D721Med (cell line): Measurements from ENCODE around the gene EMC10.

ENCODE experiments used
- DNase-seq: peaks from one replicate; pipeline ENCODE4 v3.0.0; 2011; ENCODE audit warnings: low spot score; ENCODE audit not compliant: insufficient read length
- FAIRE-seq: peaks from 2 replicates; lab custom pipeline; 2011; peaks lifted over from hg19 to GRCh38; lab: Jason Lieb, UNC
- TF ChIP-seq, protein P1 (sequence below): IDR thresholded peaks from 2 replicates; pipeline ENCODE4 v1.5.1; 2012; ENCODE audit warnings: mild to moderate bottlenecking, control low read depth; ENCODE audit not compliant: insufficient read depth; ENCODE audit errors: missing control alignments

Gene EMC10

DNA sequence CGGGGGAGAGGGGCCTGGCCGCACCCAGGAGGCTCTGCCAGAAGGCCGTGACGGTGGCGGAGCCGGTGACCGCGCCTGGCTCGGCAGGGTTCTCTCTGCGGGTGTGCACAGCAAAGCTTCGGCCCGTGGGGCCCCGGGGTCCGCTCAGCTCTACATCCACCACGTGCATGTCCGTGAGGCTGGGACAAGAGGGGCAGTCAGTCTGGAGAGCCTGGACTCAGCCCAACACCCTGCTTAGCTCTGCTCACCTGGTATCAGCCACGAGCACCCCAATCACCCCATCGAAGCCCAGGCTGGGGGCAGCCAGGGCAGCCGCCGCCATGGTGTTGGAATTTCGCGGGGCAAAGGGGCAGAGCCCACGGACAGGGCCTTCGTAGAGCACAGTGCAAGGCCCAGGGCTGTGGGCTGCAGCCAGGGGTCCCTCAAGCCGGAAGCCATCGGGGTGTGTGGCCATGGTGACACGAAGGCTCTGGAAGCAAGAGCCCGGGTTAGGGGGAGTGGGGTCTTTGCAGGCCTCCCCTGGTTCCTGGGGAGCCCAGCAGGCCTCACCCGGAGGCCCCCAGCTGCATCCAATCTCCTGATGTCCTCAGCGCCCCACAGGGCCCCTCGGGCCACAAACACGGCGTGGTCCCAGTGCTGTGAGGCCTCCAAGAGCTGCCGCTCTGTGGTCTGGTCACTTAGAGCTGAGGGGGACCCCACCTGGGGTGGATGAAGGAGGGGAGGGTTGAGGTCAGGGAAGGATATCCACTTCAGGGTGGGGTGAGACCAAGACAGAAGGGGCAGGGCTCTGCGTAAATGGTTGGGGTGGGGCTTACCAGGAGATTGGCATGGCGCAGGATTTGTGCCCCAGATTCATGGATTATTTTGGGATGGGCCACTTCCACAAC, 36.0 kb downstream of the EMC10 start:
- TF ChIP-seq, protein P1, sequence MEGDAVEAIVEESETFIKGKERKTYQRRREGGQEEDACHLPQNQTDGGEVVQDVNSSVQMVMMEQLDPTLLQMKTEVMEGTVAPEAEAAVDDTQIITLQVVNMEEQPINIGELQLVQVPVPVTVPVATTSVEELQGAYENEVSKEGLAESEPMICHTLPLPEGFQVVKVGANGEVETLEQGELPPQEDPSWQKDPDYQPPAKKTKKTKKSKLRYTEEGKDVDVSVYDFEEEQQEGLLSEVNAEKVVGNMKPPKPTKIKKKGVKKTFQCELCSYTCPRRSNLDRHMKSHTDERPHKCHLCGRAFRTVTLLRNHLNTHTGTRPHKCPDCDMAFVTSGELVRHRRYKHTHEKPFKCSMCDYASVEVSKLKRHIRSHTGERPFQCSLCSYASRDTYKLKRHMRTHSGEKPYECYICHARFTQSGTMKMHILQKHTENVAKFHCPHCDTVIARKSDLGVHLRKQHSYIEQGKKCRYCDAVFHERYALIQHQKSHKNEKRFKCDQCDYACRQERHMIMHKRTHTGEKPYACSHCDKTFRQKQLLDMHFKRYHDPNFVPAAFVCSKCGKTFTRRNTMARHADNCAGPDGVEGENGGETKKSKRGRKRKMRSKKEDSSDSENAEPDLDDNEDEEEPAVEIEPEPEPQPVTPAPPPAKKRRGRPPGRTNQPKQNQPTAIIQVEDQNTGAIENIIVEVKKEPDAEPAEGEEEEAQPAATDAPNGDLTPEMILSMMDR, result no peak
- no peak for FAIRE-seq
- no peak for DNase-seq

DNA sequence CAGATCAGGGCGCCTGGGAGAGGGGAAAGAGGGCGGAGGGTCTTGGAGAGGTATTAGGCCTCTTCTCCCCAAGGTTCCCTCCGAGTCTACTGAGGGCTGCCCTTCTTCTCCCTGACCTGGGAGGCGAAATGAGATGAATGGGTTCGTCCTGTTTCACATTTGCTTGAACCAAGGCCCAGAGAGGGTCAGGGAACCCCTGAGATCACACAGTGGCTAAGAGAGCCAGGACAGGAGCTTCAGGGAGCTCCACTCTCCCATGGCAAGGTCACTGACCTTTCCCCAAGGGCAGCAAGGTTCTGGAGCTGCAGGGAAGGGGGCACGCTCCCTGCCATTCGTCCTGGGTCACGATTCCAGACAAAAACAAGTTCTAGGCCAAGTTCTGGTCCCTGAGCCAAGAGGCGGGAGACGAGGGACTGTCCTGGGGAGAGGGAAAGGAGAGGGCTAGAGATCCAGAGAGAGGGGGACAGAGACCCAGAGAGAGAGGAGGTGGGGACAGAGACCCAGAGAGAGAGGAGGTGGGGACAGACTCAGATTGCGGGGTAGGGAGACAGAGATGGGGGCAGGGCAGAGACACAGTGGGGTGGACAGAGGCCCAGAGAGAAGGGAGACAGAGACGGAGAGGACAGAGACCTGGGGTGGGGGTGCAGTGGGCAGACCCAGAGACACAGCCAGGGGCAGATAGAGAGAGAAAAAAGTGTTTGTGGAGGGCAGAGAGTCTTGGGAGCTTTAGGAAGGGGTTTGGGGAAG, 36.9 kb downstream of the EMC10 start:
- TF ChIP-seq, protein P1, result no peak
- no peak for DNase-seq
- no peak for FAIRE-seq

DNA sequence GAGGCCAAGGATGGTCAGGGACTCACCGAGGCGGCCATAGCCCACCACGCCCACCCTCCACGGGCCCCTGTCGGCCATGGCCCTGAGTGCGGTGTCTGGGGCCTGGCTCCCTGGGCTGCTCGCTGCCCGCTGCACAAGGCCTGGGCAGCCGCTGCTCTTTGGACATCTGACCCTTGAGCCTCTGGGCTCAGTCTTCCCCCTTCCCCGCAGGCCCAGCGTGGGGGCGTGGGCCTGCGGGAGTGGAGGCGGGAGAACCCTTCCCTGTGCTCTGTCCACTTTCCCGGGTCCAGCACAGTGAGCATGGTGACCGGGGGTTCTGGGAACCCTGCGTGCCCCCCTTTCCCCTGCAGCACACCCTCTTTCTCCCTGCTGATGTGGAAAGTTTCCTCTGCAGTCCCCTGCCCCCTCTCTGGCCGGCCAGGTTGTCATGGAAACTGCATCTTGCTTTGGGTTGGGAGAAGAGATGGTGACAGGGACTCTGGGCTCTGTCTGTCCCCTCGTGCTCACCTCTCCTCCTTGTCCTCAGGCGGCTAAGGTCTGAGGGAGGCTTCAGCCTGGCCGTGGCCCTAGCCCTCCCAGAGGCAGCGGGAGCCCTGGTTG, 37.5 kb downstream of the EMC10 start, which contains the start of gene ASPDH:
ASPDH (minus strand) TSS at position 168 of the 600 bp plus-strand sequence; CDS start at position 78, 90 bp downstream.
- TF ChIP-seq, protein P1, result no peak
- DNase-seq (no peak), FAIRE-seq (no peak)

DNA sequence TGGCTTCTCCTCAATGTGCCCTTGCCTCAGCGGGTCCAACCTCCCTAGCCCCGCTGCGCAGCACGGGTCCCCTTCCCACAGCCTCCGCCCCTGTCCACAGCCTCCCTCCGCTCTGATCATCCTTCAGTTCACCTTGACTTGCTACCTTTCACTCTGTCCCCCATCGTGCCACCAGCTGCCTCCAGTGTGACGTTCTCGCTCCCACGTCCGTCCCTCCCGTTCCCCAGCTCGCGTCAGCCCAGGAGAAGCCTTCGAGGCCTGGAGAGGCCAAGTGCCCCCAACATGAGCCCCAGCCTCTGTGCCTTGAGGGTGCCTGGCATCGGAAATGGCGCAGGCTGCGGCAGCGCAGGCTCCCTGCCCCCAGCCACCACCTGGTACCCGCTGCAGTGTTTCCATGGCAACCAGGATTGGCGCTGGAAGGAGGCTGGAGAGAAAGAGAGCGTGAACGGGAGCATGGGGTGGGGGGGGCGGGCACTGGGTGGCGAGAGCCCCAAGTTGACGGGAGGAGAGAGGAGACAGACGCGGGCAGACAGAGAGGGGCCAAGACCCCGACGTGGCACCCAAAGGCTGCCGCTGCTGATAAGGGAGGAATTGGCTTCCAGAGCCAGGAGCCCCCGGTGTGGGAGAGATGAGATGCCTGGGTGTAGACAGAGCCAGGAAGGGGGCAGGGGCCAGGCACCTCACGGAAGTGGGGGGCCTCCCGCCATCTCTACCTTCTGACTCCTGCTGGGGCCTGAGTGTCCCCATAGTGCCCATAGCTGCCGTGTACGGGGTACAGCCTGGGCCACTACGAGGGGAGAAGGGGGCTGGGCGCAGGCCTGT, 38.2 kb downstream of the EMC10 start:
- FAIRE-seq, result no peak

DNA sequence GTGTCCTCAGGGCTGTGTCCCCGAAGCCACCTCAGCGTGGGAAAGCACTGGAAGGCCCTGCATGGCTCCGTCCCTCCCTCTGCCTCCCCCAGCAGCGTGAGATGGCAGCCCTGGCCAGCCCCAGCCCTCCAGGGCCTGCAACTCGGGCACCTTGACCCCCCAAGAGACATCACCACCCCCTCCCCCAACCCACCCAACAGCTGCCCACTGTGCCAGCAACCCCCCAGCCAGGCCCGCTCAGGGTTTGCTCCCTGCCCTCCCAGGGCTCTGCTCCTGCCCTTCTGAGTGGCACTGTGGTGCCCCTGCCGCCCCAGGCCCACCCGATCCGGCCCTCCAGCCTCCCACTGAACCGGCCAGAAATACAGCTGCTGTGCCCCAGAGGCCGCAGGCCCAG, 38.9 kb downstream of the EMC10 start:
- FAIRE-seq, result no peak
- TF ChIP-seq, protein P1, result no peak

More for the DNA sequence above, 38.2 kb downstream of the EMC10 start:
- no peak for DNase-seq
- TF ChIP-seq, protein P1, result no peak

DNA sequence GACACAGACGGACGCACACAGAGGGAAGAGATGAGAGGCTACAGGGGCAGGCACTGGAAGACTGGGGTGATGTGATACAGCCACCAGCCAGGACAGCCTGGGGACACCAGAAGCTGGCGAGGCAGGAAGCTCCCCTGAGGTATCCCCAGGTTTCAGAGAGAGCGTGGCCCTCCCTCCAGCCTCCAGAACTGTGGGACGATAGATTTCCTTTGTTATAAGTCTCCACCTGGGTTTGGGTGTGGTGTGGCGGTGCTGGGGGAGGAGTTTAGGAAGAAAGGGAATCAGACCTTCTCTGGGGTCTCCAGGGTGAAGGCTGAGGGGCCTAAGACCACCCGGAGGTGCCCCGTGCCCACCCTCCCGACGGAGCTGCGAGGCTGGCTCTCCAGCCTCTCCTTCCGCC, 40.1 kb downstream of the EMC10 start:
- DNase-seq (no peak), FAIRE-seq (no peak)
- TF ChIP-seq, protein P1, result no peak

More for the DNA sequence above, 38.9 kb downstream of the EMC10 start:
- no peak for DNase-seq
